SK-N-SH (cell line): ENCODE results near the gene SLC2A10.

ENCODE experiments used
- CHD2 ChIP-seq: fragments of 150-350 bp; IDR thresholded peaks from 2 replicates; pipeline ENCODE4 v1.6.1; 2018; ENCODE audit warnings: low read length; ENCODE audit not compliant: partially characterized antibody
- GABPA ChIP-seq: IDR thresholded peaks from 2 replicates; pipeline ENCODE4 v1.4.0; 2012; ENCODE audit warnings: low read depth, mild to moderate bottlenecking
- JUND ChIP-seq: IDR thresholded peaks from 2 replicates; pipeline ENCODE4 v1.4.0; 2012
- NFIC ChIP-seq: IDR thresholded peaks from 2 replicates; pipeline ENCODE4 v1.4.0; 2012; ENCODE audit warnings: borderline replicate concordance
- POLR2AphosphoS5 ChIP-seq: IDR thresholded peaks from 2 replicates; pipeline ENCODE4 v1.6.1; 2012; ENCODE audit warnings: low read depth, low read length
- RFX5 ChIP-seq: IDR thresholded peaks from 2 replicates; pipeline ENCODE4 v1.6.1; 2012; ENCODE audit warnings: mild to moderate bottlenecking, improper control_type of control experiment, low read length
- RXRA ChIP-seq: IDR thresholded peaks from 2 replicates; pipeline ENCODE4 v1.4.0; 2012; ENCODE audit warnings: low read depth, mild to moderate bottlenecking, borderline replicate concordance
- SIN3A ChIP-seq: IDR thresholded peaks from 2 replicates; pipeline ENCODE4 v1.6.1; 2012; ENCODE audit warnings: low read depth, mild to moderate bottlenecking, low read length, moderate library complexity, borderline replicate concordance
- TF ChIP-seq, protein P1 (sequence below): fragments of 200-600 bp; sonication (generic); IDR thresholded peaks from 2 replicates; pipeline ENCODE4 v1.6.1; 2017; ENCODE audit warnings: antibody characterized with exemption, mild to moderate bottlenecking, moderate library complexity
- TF ChIP-seq, protein P2 (sequence below): fragments of 150-350 bp; IDR thresholded peaks from 2 replicates; pipeline ENCODE4 v1.6.1; 2017; ENCODE audit warnings: antibody characterized with exemption, low read length, low read depth, borderline replicate concordance
- TF ChIP-seq, protein P3 (sequence below): IDR thresholded peaks from 2 replicates; pipeline ENCODE4 v1.6.1; 2012; ENCODE audit warnings: mild to moderate bottlenecking, low read depth, low read length, moderate library complexity
- TF ChIP-seq, protein P4 (sequence below): IDR thresholded peaks from 2 replicates; pipeline ENCODE4 v1.4.0; 2012; ENCODE audit warnings: low read depth
- TF ChIP-seq, protein P5 (sequence below): IDR thresholded peaks from 2 replicates; pipeline ENCODE4 v1.4.0; 2012; ENCODE audit warnings: low read depth, borderline replicate concordance

DNA sequence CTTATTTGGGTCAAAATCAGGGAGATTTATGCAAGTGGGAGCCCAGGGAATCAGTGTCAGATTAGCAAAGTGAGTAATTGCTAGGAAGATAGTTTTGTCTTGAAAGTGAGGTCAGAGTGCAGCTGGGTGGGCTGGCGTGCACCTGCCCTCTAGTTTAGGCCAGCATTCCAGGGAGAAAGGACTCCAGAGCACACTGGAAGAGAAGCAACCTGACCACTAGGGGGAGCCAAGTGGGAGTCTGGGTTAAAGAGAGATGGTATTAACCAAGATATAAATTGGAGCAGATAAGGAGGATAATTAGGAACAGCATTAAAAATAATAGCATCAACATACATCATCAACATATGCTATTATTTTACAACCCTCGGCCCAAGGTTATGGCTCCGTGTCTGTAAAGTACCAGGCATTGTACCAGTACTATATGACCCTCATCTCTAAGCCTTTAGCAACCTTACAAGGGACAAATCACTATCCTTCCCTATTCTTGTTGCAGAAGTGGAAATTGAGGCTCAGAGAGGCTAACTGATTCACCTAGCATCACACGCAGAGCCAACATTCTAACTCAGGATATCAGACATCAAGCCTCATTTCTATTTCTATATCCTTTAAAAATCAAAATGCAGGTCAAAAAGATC lies 57.8 kb downstream of the SLC2A10 start:
- TF ChIP-seq CHD2 (no peak), POLR2AphosphoS5 (no peak), SIN3A (no peak), JUND (no peak), GABPA (no peak), RXRA (no peak), RFX5 (no peak), NFIC (no peak)
- TF ChIP-seq, protein P1, sequence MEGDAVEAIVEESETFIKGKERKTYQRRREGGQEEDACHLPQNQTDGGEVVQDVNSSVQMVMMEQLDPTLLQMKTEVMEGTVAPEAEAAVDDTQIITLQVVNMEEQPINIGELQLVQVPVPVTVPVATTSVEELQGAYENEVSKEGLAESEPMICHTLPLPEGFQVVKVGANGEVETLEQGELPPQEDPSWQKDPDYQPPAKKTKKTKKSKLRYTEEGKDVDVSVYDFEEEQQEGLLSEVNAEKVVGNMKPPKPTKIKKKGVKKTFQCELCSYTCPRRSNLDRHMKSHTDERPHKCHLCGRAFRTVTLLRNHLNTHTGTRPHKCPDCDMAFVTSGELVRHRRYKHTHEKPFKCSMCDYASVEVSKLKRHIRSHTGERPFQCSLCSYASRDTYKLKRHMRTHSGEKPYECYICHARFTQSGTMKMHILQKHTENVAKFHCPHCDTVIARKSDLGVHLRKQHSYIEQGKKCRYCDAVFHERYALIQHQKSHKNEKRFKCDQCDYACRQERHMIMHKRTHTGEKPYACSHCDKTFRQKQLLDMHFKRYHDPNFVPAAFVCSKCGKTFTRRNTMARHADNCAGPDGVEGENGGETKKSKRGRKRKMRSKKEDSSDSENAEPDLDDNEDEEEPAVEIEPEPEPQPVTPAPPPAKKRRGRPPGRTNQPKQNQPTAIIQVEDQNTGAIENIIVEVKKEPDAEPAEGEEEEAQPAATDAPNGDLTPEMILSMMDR = peak; percentile 69
- TF ChIP-seq, protein P2, sequence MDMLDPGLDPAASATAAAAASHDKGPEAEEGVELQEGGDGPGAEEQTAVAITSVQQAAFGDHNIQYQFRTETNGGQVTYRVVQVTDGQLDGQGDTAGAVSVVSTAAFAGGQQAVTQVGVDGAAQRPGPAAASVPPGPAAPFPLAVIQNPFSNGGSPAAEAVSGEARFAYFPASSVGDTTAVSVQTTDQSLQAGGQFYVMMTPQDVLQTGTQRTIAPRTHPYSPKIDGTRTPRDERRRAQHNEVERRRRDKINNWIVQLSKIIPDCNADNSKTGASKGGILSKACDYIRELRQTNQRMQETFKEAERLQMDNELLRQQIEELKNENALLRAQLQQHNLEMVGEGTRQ = no peak
- TF ChIP-seq, protein P3, sequence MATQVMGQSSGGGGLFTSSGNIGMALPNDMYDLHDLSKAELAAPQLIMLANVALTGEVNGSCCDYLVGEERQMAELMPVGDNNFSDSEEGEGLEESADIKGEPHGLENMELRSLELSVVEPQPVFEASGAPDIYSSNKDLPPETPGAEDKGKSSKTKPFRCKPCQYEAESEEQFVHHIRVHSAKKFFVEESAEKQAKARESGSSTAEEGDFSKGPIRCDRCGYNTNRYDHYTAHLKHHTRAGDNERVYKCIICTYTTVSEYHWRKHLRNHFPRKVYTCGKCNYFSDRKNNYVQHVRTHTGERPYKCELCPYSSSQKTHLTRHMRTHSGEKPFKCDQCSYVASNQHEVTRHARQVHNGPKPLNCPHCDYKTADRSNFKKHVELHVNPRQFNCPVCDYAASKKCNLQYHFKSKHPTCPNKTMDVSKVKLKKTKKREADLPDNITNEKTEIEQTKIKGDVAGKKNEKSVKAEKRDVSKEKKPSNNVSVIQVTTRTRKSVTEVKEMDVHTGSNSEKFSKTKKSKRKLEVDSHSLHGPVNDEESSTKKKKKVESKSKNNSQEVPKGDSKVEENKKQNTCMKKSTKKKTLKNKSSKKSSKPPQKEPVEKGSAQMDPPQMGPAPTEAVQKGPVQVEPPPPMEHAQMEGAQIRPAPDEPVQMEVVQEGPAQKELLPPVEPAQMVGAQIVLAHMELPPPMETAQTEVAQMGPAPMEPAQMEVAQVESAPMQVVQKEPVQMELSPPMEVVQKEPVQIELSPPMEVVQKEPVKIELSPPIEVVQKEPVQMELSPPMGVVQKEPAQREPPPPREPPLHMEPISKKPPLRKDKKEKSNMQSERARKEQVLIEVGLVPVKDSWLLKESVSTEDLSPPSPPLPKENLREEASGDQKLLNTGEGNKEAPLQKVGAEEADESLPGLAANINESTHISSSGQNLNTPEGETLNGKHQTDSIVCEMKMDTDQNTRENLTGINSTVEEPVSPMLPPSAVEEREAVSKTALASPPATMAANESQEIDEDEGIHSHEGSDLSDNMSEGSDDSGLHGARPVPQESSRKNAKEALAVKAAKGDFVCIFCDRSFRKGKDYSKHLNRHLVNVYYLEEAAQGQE = no peak
- TF ChIP-seq, protein P4, sequence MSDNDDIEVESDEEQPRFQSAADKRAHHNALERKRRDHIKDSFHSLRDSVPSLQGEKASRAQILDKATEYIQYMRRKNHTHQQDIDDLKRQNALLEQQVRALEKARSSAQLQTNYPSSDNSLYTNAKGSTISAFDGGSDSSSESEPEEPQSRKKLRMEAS = no peak
- TF ChIP-seq, protein P5, sequence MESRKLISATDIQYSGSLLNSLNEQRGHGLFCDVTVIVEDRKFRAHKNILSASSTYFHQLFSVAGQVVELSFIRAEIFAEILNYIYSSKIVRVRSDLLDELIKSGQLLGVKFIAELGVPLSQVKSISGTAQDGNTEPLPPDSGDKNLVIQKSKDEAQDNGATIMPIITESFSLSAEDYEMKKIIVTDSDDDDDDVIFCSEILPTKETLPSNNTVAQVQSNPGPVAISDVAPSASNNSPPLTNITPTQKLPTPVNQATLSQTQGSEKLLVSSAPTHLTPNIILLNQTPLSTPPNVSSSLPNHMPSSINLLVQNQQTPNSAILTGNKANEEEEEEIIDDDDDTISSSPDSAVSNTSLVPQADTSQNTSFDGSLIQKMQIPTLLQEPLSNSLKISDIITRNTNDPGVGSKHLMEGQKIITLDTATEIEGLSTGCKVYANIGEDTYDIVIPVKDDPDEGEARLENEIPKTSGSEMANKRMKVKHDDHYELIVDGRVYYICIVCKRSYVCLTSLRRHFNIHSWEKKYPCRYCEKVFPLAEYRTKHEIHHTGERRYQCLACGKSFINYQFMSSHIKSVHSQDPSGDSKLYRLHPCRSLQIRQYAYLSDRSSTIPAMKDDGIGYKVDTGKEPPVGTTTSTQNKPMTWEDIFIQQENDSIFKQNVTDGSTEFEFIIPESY = no peak
